Measurements from ENCODE around the gene THAP11.

The THAP11 gene

GRCh38 chr16:67881621-67882161 is 39.6 kb downstream of the THAP11 start:
- no peak for FAIRE-seq
- no peak for DNase-seq (ENCODE audit: extremely low spot score, insufficient read length, low read depth)

DNA sequence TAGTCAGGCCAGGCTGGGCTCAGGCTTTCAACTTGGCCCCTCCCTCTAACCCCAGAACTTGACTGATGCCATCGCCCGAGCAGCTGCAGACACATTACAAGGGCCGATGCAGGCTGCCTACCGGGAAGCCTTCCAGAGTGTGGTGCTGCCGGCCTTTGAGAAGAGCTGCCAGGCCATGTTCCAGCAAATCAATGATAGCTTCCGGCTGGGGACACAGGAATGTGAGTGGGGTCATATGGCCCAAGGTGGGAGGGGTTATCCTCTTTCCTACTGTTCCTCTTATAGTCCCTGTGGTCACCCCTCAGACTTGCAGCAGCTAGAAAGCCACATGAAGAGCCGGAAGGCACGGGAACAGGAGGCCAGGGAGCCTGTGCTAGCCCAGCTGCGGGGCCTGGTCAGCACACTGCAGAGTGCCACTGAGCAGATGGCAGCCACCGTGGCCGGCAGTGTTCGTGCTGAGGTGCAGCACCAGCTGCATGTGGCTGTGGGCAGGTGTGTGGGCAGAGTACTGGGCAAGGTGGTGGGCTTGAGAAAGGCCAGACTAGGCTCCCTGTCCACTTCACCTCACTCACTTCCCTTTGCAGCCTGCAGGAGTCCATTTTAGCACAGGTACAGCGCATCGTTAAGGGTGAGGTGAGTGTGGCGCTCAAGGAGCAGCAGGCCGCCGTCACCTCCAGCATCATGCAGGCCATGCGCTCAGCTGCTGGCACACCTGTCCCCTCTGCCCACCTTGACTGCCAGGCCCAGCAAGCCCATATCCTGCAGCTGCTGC is 40.4 kb downstream of the THAP11 start:
- FAIRE-seq = no peak

DNA sequence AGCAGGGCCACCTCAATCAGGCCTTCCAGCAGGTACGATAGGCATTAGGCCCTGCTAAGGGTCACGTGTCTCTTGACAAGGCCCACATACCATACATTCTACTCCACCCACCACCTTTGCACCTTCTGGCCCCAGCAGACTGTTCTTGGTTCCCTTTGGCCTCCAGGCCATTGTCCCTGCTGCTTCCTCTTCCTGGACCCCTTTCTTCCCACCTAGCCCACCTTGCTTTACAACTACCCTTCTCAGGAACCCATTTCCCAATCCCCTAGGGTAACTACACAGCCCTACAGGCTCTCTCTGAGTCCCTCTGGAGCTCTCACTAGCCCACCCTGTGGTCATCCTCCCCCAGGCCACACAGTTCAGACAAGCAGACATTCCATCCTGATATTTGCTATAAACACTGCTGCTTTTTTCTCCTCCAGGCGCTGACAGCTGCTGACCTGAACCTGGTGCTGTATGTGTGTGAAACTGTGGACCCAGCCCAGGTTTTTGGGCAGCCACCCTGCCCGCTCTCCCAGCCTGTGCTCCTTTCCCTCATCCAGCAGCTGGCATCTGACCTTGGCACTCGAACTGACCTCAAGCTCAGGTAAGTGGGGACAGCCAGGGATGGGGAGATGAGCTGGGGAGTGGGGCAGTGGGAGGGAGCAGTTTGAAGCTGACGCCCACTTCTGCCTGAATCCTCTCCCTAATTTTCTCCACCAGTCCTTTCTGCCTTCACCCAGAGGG is 41.2 kb downstream of the THAP11 start:
- DNase-seq (ENCODE audit: extremely low spot score, insufficient read length, low read depth) = no peak
- FAIRE-seq = peak; percentile 67

More for the DNA sequence above, 40.4 kb downstream of the THAP11 start:
- DNase-seq (ENCODE audit: extremely low spot score, insufficient read length, low read depth) = no peak

GRCh38 chr16:67883872-67884261 is 41.7 kb downstream of the THAP11 start:
- peak; percentile 71 for DNase-seq (ENCODE audit: extremely low spot score, insufficient read length, low read depth)
- no peak for FAIRE-seq

- FAIRE-seq (no peak), DNase-seq (ENCODE audit: extremely low spot score, insufficient read length, low read depth) (no peak)
Observed at GRCh38 chr16:67884684-67885083, 42.6 kb downstream of the THAP11 start, which contains the start of gene NRN1L. Gene NRN1L, plus strand, starts transcription at chr16:67884885. Its CDS starts 19 bp downstream, at chr16:67884904.

DNA sequence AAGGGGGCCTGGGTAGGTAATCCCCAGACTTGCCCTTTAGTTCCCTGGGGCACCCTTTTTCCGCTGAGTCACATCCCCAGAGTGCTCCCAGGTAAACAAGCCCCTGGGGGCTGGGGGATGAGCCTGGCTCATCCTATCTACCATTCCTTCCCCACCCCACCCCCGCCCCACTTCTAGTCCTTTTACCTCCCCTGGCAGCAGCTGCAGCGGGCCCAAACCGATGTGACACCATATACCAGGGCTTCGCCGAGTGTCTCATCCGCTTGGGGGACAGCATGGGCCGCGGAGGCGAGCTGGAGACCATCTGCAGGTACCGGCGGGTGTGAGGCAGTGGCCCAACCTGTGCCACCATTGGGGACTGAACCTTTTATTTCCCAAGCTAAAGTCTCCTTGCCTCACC is 43.4 kb downstream of the THAP11 start:
- DNase-seq (ENCODE audit: extremely low spot score, insufficient read length, low read depth) (no peak), FAIRE-seq (no peak)

GRCh38 chr16:67885976-67886375 is 43.9 kb downstream of the THAP11 start:
- DNase-seq (ENCODE audit: extremely low spot score, insufficient read length, low read depth) (no peak), FAIRE-seq (no peak)

DNA sequence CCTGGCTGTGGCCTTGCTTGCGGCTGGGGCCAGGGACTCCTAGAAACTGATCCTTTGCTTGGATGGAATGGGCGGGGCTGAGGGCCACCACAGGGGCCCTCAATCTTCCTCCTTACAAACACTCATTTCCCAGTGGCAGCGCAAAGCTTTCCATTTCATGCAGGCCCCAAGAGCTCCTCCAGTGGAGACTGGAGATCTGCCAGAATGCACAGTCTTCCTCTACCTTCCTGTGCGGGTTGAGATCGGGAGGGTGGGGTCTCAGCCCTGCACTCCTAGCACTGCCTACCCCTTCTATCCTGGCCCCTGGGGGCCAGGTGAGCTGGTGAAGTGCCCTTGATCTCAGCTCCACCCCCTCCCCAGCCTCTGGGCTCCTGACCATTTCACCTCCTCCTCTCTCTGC is 44.3 kb downstream of the THAP11 start:
- no peak for FAIRE-seq

GRCh38 chr16:67888331-67888730 is 46.2 kb downstream of the THAP11 start:
- FAIRE-seq (no peak), DNase-seq (ENCODE audit: extremely low spot score, insufficient read length, low read depth) (no peak)

More for the DNA sequence above, 44.3 kb downstream of the THAP11 start:
- no peak for DNase-seq (ENCODE audit: extremely low spot score, insufficient read length, low read depth)

DNA sequence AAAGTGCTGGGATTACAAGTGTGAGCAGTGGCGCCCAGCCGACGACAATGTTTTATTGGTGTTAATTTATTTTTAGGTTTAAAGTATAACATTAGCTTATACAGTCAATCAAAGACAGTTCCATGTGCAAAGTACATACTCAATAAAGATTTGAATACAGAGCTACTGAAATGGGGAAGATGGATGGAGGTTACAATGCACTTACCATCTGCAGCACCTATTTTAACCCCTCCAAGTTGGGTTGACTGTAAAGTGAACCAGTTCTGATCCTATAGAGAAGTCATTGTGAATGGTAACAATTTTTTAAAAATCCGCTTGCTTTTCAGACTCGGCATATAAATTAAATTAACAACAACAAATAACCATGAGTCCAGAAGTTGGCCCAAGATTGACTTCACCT is 50.3 kb downstream of the THAP11 start:
- DNase-seq (ENCODE audit: extremely low spot score, insufficient read length, low read depth) = no peak
- FAIRE-seq = no peak

DNA sequence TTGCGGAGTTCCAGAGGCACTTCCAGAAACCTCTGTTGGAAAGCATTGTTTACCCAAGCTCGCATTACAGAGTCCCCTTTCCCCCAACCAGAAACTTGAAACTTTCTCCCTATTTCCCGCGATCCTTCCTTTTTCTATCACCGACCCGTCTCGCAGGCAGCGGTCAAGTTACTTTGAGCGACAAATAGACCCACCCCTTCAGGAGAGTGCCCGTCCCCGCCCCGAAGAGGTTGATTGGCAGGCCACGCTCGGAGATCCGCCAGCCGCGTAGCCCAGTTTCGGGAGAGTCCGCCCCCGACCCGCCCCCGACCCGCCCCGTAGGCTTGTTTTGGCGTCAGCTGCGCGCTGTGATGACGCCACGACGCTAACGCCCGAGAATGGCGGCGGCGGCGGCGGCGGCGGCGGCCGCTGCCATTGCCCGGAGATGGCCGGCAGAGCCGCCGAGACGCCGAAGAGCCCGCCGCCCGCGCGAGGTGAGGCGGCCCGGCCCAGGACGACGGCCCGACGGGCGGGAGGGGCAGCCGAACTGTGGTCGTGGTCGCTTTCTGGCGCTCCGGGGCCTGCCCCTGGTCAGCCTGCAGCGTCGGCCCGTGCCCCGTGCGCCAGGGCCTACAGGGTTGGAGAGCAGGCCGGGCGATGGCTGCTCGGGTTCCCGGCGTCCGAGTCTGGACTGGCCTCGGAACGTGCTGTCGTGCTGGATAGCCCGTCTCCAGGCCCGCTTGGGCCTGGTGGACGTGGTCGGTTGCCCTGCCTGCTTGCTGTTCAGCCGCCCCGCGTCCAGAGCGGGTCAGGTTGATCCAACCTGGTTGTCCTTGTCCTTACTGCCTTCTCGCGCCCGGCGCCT is 51.0 kb downstream of the THAP11 start, which contains the start of gene PSKH1:
PSKH1 (plus strand) TSS at position 356 of the 844 bp plus-strand sequence. CDS start 15,496 bp downstream, outside the sequence.
- DNase-seq (ENCODE audit: extremely low spot score, insufficient read length, low read depth) = peak; percentile 99
- FAIRE-seq = peak; percentile 80
